Activated T-cell treated with anti-CD3 and anti-CD28 coated beads for 48 hours (primary cell): ENCODE data around the gene CKB.

ENCODE experiments used
- DNase-seq: peaks from one replicate; pipeline ENCODE4 v3.0.0-alpha.2; 2020; ENCODE audit warnings: low read depth

Gene CKB

DNA sequence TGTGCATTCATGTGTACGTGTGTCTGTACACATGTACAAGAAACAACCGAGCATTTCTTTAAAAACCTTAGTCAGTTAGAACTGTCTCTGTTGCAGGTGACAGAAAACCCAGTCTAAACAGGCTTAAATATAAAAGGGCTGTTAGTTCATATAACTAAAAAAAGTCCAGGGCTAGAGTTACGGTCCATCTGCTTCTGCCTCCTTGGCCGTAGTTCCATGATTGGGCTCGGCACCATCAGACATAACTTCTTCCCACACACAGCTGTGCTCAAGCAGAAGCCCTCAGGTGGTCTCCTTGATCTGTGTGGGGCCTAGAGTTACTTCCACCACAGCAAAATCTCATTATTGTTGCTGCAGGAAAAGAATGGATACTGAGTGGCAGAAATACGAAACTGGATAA lies 34.6 kb downstream of the CKB start:
- no peak for DNase-seq

DNA sequence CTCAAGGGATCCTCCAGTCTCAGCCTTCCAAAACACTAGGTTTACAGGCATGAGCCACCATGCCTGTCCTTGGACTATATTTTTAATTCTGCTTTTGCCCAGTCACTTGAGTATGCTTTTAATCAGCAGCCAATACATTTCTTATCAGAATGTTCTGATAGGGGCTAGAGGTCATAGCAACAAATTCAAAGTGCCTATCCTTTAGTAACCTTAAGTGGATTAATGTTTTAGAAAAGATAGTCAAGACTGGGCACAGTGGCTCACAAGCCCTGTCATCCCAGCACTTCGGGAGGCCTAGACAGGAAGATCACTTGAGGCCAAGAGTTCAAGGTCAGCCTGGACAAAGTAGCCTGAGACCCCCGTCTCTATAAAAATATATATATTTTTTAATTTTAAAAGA lies 37.1 kb downstream of the CKB start:
- no peak for DNase-seq

DNA sequence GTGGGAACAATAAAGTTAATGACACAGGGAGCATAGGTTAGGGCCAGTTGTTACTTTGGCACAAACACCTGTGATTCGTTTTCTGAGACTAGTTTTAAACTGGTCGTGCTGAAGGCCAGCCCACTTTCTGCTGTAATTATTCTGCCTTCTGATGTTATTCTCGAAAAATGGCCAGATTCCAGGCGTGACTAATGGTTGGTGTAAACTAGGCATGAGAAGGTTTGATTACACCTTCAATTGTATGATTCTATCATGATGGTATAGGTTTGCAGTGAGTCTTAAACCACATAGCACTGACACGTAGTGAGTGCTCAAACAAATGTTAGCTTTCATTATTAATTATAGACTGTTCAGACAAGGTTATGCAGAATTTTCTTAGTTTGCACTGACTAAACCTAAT lies 39.0 kb downstream of the CKB start:
- no peak for DNase-seq

DNA sequence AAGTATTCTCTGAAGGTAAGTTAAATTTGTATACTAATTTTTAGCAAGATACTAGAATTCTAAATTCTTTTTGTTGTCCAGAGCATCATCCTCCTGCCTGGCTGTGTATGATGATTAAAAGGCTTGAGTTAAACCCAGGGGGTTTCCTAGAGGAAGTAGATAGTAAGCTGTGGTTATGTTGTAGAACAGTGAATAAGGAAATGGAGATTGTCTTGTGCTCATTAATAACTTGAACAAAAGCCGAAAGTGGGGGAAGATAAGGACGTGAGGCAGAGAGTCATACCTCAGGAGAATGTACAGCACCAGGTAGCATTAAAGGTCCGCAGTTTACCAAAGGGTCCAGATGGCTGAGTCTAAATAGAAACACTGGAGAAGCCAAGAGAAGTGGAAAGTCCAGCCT lies 42.0 kb downstream of the CKB start:
- no peak for DNase-seq

DNA sequence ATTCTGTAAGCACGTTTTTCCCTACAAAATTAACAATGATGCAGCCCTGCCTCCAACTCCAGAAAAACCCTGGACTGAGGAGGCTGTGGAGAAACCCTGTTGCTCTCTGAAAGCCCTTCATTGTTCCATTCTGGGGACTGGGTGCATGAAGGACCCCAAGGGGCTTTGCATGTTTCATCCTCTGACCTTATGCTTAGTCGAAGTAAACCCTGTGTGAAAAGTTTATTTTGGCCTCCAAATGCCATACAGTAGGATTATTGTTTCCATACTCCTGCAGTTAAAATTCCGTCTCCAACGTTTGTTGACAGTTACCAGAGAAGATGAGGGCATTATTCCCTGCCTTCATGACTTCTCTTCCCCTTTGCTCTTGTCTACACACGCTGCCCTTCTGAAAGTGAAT lies 46.0 kb downstream of the CKB start:
- DNase-seq, result no peak

DNA sequence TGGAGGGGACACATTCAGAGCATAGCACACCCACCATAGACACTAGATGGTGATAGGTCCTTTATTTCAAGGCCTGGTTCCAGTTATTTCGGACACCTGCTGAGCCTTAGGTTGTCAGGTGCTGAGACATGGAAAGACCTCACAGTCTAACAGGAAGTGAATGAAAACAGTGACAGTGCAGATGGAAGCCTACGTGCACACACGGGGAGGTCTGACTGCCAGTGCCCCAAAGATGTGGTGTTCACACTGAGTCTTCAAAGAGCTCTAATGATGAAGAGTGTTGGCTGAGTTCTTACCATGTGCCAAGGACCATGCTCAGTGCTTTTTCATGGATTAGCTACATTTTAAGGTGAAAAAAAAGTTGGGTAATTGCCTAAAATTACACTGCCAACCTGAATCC lies 46.6 kb downstream of the CKB start:
- DNase-seq, result no peak

DNA sequence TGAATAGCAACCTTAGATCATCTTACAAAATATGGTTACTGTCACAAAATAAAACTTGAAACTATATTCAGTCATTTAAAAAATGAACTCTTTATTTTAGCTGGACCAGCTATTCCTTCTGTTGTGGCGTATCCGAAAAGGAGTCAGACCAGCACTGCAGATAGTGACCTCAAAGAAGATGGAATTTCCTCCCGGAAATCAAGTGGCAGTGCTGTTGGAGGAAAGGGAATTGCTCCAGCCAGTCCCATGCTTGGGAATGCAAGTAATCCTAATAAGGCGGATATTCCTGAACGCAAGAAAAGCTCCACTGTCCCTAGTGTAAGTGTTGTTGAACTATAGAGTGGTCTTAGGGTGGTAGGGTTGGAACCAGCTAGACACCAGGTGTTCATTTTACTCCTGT lies 47.7 kb downstream of the CKB start:
- DNase-seq, result no peak

DNA sequence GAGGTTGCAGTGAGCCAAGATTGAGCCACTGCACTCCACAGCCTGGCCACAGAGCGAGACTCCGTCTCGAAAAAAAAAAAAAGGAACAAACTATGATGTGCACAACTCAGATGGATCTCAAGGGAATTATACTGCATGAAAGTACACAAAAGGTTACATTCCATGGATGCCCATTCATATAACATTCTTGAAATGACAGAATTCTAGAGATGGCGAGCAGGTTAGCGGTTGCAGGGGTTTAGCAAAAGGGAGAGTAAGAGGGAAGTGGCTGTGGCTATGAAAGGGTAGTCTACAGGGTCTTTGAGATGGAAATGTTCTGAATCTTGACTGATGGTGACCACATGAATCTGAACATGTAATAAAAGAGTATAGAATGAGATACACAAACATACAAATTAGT lies 49.7 kb downstream of the CKB start:
- DNase-seq, result no peak
